Smooth muscle cell (in vitro differentiated cells): ENCODE data around the gene FBXO2. TPM values are rescaled to one million over a fixed set of nuclear protein-coding genes. Genes with fewer than 3 reads are reported as not detected.

Source experiments
- DNase-seq: peaks from one replicate; lab custom pipeline; 2025; ENCODE audit not compliant: unreplicated experiment; lab: John Stamatoyannopoulos, UW
- H2AFZ ChIP-seq: fragments of 200-600 bp; sonication (generic); 2 replicates; pipeline ENCODE4 v1.6.0; 2016; ENCODE audit warnings: antibody characterized with exemption, low read depth, mild to moderate bottlenecking
- H3F3A ChIP-seq: fragments of 200-600 bp; sonication (generic); 2 replicates; pipeline ENCODE4 v1.6.0; 2017; ENCODE audit warnings: antibody characterized with exemption, low read depth
- H3K27ac ChIP-seq: fragments of 200-600 bp; sonication (generic); 2 replicates; pipeline ENCODE4 v1.5.1; 2016; ENCODE audit warnings: low read depth, mild to moderate bottlenecking
- H3K27me3 ChIP-seq: fragments of 200-600 bp; sonication (generic); 2 replicates; pipeline ENCODE4 v1.6.1; 2016; ENCODE audit warnings: low read depth, mild to moderate bottlenecking
- H3K36me3 ChIP-seq: fragments of 200-600 bp; sonication (generic); 2 replicates; pipeline ENCODE4 v1.5.1; 2016; ENCODE audit warnings: low read depth
- H3K4me1 ChIP-seq: fragments of 200-600 bp; sonication (generic); 2 replicates; pipeline ENCODE4 v1.5.1; 2016; ENCODE audit warnings: low read depth
- H3K4me2 ChIP-seq: fragments of 200-600 bp; sonication (generic); 2 replicates; pipeline ENCODE4 v1.6.0; 2016; ENCODE audit warnings: mild to moderate bottlenecking
- H3K4me3 ChIP-seq: fragments of 200-600 bp; sonication (generic); 2 replicates; pipeline ENCODE4 v1.5.1; 2016; ENCODE audit warnings: mild to moderate bottlenecking
- H3K79me2 ChIP-seq: fragments of 200-600 bp; sonication (generic); 2 replicates; pipeline ENCODE4 v1.6.0; 2016; ENCODE audit warnings: low read depth, mild to moderate bottlenecking
- H3K9ac ChIP-seq: fragments of 200-600 bp; sonication (generic); 2 replicates; pipeline ENCODE4 v1.6.0; 2016; ENCODE audit warnings: low read depth
- H3K9me3 ChIP-seq: fragments of 200-600 bp; sonication (generic); replicated peaks from 2 replicates; pipeline ENCODE4 v1.5.1; 2016; ENCODE audit warnings: low read depth
- H4K20me1 ChIP-seq: fragments of 200-600 bp; sonication (generic); 2 replicates; pipeline ENCODE4 v1.6.0; 2016; ENCODE audit warnings: low read depth
- WGBS: methylation state at CpG from one replicate; pipeline ENCODE4 v1.1.7; 2016; ENCODE audit warnings: low lambda C conversion rate; 5-methylcytosine and 5-hydroxymethylcytosine counted together
- polyA plus RNA-seq: library from polyadenylated mRNA; unstranded; fragments of >200 nt; fragmentation: Nextera tagmentation; extraction: Ambion mirVana; gene quantifications from 2 replicates; pipeline ENCODE4 v1.2.1, GENCODE V29; 2016
- total RNA-seq: library from RNA; depleted of rRNA; stranded (reverse); fragments of >200 nt; gene quantifications from 2 replicates; pipeline ENCODE4 v1.2.3, GENCODE V29; 2014
- TF ChIP-seq, protein P1 (sequence below): fragments of 200-600 bp; sonication (generic); IDR thresholded peaks from 2 replicates; pipeline ENCODE4 v1.5.1; 2017; ENCODE audit warnings: borderline replicate concordance, mild to moderate bottlenecking, antibody characterized with exemption; ENCODE audit not compliant: insufficient read depth, poor library complexity, severe bottlenecking

The FBXO2 gene
- total and polyA plus RNA-seq, 2 experiments from 2014 or later: 15.5 to 15.6 TPM

DNA sequence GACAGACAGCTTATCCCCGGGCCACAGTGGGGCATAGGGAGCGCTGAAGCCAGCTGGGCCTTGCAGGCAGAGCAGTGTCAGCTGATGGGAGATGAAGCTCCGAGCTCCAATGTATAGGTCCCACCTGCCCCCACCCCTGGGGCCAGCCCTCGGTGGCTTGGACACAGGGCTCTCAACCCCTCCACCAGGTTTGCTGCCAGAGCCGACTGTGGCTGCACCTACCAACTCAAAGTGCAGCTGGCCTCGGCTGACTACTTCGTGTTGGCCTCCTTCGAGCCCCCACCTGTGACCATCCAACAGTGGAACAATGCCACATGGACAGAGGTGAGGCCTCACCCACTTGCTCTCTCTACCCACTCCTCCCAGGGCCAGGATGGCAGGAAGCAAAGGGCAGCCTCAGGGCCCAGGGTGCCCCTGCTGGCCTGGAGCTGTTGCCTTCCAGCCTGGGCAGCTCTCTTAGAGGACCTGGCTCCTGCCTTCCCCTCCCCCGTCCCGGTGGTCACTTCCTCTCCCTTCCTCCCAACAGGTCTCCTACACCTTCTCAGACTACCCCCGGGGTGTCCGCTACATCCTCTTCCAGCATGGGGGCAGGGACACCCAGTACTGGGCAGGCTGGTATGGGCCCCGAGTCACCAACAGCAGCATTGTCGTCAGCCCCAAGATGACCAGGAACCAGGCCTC lies 19.0 kb upstream of the FBXO2 start:
- Histone ChIP-seq H4K20me1 (no peaks in the 10 kb centered on the region), H3K4me2 (no peak overlapping the region), H3F3A (no peaks in the 10 kb centered on the region), H2AFZ (no peak overlapping the region), H3K79me2 (no peaks in the 10 kb centered on the region), H3K9me3 (no peaks in the 10 kb centered on the region), H3K27ac (no peak overlapping the region), H3K27me3 (no peaks in the 10 kb centered on the region), H3K36me3 (no peaks in the 10 kb centered on the region), H3K4me1 (no peaks in the 10 kb centered on the region), H3K4me3 (no peak overlapping the region), H3K9ac (no peak overlapping the region)
- 97% methylated on average over 14 of the region's 14 CpGs for WGBS
- TF ChIP-seq, protein P1, sequence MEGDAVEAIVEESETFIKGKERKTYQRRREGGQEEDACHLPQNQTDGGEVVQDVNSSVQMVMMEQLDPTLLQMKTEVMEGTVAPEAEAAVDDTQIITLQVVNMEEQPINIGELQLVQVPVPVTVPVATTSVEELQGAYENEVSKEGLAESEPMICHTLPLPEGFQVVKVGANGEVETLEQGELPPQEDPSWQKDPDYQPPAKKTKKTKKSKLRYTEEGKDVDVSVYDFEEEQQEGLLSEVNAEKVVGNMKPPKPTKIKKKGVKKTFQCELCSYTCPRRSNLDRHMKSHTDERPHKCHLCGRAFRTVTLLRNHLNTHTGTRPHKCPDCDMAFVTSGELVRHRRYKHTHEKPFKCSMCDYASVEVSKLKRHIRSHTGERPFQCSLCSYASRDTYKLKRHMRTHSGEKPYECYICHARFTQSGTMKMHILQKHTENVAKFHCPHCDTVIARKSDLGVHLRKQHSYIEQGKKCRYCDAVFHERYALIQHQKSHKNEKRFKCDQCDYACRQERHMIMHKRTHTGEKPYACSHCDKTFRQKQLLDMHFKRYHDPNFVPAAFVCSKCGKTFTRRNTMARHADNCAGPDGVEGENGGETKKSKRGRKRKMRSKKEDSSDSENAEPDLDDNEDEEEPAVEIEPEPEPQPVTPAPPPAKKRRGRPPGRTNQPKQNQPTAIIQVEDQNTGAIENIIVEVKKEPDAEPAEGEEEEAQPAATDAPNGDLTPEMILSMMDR: no peak
- DNase-seq: no peak

DNA sequence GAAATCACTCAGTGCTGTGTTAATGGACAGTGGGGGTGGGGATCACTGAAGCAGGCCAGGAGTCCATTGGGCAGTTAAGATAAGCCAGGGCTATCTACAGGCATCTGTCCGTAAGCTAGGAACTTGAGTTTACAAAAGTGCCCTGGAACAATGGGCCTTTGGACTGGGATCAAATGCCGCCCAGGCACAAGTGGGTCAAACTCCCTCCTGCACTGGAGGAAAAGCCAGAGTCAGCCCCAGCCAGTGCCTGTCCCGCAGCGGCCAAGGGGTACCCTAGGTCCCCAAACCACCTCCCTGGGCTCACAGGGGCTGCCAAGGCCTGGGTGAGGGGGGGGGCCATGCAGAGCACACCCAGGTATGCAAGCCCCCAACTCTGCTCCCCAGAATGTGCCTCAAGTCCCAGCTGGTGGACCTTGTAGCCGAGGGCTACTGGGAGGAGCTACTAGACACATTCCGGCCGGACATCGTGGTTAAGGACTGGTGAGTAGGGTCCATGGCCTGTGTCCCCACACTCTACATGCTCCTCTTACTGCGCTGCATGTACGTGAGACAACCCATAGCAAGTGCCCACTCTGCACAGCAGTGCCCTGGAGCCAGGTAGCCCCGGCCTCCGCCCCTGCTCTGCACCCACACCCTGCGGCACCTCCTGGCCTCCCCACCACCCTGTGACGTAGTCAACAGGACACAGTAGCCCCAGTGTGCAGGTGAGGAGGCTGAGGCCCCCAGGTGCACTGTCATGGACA lies 17.5 kb upstream of the FBXO2 start:
- no peak overlapping the region for H3K27ac ChIP-seq
- WGBS: 92% methylated on average over 14 of the region's 14 CpGs

DNA sequence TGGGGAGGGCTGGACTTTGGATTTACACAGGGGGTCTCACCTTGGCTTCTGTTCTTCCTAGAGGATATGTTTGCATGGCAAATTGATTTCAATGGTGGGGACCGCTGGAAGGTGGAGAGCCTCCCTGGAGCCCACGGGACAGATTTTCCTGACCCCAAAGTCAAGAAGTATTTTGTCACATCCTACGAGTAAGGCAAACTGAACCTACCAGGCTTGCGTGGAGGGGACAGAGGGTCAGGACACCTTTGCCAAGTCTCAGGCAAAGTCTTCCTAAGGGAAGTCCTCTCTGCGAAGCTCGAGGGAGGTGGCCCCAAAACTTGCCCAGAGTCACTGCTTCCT lies 16.9 kb upstream of the FBXO2 start:
- H2AFZ ChIP-seq: no peak overlapping the region
- H3K27ac ChIP-seq: no peak overlapping the region
- no peak overlapping the region for H3K4me2 ChIP-seq
- no peaks in the 10 kb centered on the region for H3K4me1 ChIP-seq
- no peak overlapping the region for H3K4me3 ChIP-seq
- H3K36me3 ChIP-seq: no peaks in the 10 kb centered on the region
- H3K27me3 ChIP-seq: no peaks in the 10 kb centered on the region
- H3K79me2 ChIP-seq: no peaks in the 10 kb centered on the region
- WGBS: 90% methylated on average over 6 of the region's 6 CpGs
- H3F3A ChIP-seq: no peaks in the 10 kb centered on the region
- H4K20me1 ChIP-seq: no peaks in the 10 kb centered on the region
- H3K9ac ChIP-seq: no peak overlapping the region
- TF ChIP-seq, protein P1: no peak
- H3K9me3 ChIP-seq: no peaks in the 10 kb centered on the region
- no peak for DNase-seq

More for the DNA sequence above, 17.5 kb upstream of the FBXO2 start:
- Histone ChIP-seq H3K4me1 (no peaks in the 10 kb centered on the region), H3K27me3 (no peaks in the 10 kb centered on the region), H3K9ac (no peak overlapping the region), H3K36me3 (no peaks in the 10 kb centered on the region), H3K9me3 (no peaks in the 10 kb centered on the region), H3F3A (no peaks in the 10 kb centered on the region), H3K4me2 (no peak overlapping the region), H3K4me3 (no peak overlapping the region), H2AFZ (no peak overlapping the region), H3K79me2 (no peaks in the 10 kb centered on the region), H4K20me1 (no peaks in the 10 kb centered on the region)
- TF ChIP-seq, protein P1: no peak
- no peak for DNase-seq

DNA sequence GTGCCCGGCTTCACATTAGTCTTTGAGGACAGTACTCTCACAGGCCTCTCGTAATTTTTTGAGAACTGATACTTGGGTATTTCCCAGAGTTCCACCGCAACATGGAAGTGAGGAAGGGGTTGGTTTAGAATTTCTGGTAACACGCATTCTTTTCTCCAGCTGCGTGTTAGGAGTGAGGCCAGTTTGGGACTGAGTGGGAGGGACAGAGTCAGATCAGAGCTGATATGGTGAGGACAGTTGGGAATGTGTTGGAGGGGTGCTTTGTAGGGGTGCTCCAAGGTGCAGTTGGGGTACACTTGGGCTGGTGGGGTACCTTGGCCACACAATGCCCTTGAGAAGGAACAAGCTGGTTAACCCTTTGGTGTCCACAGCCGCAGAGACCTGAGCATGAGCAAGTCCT lies 16.5 kb upstream of the FBXO2 start:
- no peaks in the 10 kb centered on the region for H3K36me3 ChIP-seq

More for the DNA sequence above, 16.5 kb upstream of the FBXO2 start:
- no peak overlapping the region for H3K4me3 ChIP-seq
- H2AFZ ChIP-seq: no peak overlapping the region
- no peaks in the 10 kb centered on the region for H3K9me3 ChIP-seq
- H3F3A ChIP-seq: no peaks in the 10 kb centered on the region
- no peaks in the 10 kb centered on the region for H4K20me1 ChIP-seq
- H3K4me2 ChIP-seq: no peak overlapping the region
- H3K79me2 ChIP-seq: no peaks in the 10 kb centered on the region
- DNase-seq: no peak
- H3K27ac ChIP-seq: no peak overlapping the region
- no peak overlapping the region for H3K9ac ChIP-seq
- TF ChIP-seq, protein P1: no peak
- 87% methylated on average over 6 of the region's 6 CpGs for WGBS
- no peaks in the 10 kb centered on the region for H3K4me1 ChIP-seq
- no peaks in the 10 kb centered on the region for H3K27me3 ChIP-seq
